Neural cell (in vitro differentiated cells): ENCODE measurements around the gene RAB40C. TPM values are rescaled to one million over a fixed set of nuclear protein-coding genes. Genes with fewer than 3 reads are reported as not detected.

Source experiments
- H2AFZ ChIP-seq: fragments of 200-600, 300-800 bp; sonication (generic), shearing (Covaris generic); 2 replicates; pipeline ENCODE4 v1.6.0; 2014; ENCODE audit warnings: low read depth, mild to moderate bottlenecking, antibody characterized with exemption, low read length, moderate library complexity
- H3F3A ChIP-seq: fragments of 200-600 bp; shearing (Covaris generic); 2 replicates; pipeline ENCODE4 v1.6.1; 2016; ENCODE audit warnings: mild to moderate bottlenecking, moderate library complexity, mixed read lengths, antibody characterized with exemption, low read length; ENCODE audit not compliant: insufficient read depth, poor library complexity, severe bottlenecking
- H3K27ac ChIP-seq: fragments of 200-600, 300-800 bp; sonication (generic), shearing (Covaris generic); 2 replicates; pipeline ENCODE4 v1.5.1; 2014; ENCODE audit warnings: mild to moderate bottlenecking, low read length, moderate library complexity
- H3K27me3 ChIP-seq: fragments of 300-800, 200-600 bp; sonication (generic), shearing (Covaris generic); 2 replicates; pipeline ENCODE4 v1.6.0; 2014; ENCODE audit warnings: mild to moderate bottlenecking, low read depth, low read length, moderate library complexity; ENCODE audit not compliant: insufficient read depth
- H3K36me3 ChIP-seq: fragments of 300-800, 200-600 bp; sonication (generic), shearing (Covaris generic); 2 replicates; pipeline ENCODE4 v1.5.1; 2014; ENCODE audit warnings: mild to moderate bottlenecking, antibody characterized with exemption, low read length, moderate library complexity; ENCODE audit not compliant: insufficient read depth
- H3K4me2 ChIP-seq: fragments of 300-800, 200-600 bp; sonication (generic), shearing (Covaris generic); 2 replicates; pipeline ENCODE4 v1.6.0; 2014; ENCODE audit warnings: mild to moderate bottlenecking, low read length
- H3K4me3 ChIP-seq: fragments of 300-800, 200-600 bp; sonication (generic), shearing (Covaris generic); 2 replicates; pipeline ENCODE4 v1.5.1; 2014; ENCODE audit warnings: mild to moderate bottlenecking, low read length, moderate library complexity
- H3K79me2 ChIP-seq: fragments of 200-600 bp; shearing (Covaris generic); replicated peaks from 2 replicates; pipeline ENCODE4 v1.6.0; 2014; ENCODE audit warnings: mild to moderate bottlenecking, low read length, moderate library complexity; ENCODE audit not compliant: insufficient read depth
- H3K9ac ChIP-seq: fragments of 300-800, 200-600 bp; sonication (generic), shearing (Covaris generic); 2 replicates; pipeline ENCODE4 v1.6.1; 2016; ENCODE audit warnings: mild to moderate bottlenecking, low read length, mixed read lengths
- H3K9me2 ChIP-seq: fragments of 200-600 bp; shearing (Covaris generic); 2 replicates; pipeline ENCODE4 v1.6.1; 2016; ENCODE audit warnings: mild to moderate bottlenecking, low read length, mixed read lengths; ENCODE audit not compliant: insufficient read depth
- H3K9me3 ChIP-seq: fragments of 200-600, 300-800 bp; sonication (generic), shearing (Covaris generic); 2 replicates; pipeline ENCODE4 v1.6.1; 2016; ENCODE audit warnings: mild to moderate bottlenecking, mixed run types, low read length, moderate library complexity, mixed read lengths
- H4K20me1 ChIP-seq: fragments of 200-600 bp; shearing (Covaris generic); 2 replicates; pipeline ENCODE4 v1.6.1; 2016; ENCODE audit warnings: mild to moderate bottlenecking, mixed run types; ENCODE audit not compliant: insufficient read depth
- EP300 ChIP-seq: fragments of 450-650 bp; conservative IDR thresholded peaks from 2 replicates; pipeline ENCODE4 v1.6.1; 2014; ENCODE audit warnings: antibody characterized with exemption, mild to moderate bottlenecking, moderate library complexity; ENCODE audit not compliant: poor library complexity, severe bottlenecking
- EZH2 ChIP-seq: fragments of 200-600, 300-800 bp; shearing (Covaris generic), sonication (generic); IDR thresholded peaks from 2 replicates; pipeline ENCODE4 v1.6.1; 2014; ENCODE audit warnings: antibody characterized with exemption, low read length, borderline replicate concordance, mild to moderate bottlenecking; ENCODE audit not compliant: insufficient read depth, poor library complexity, severe bottlenecking
- MXI1 ChIP-seq: fragments of 450-650 bp; conservative IDR thresholded peaks from 2 replicates; pipeline ENCODE4 v1.6.1; 2014; ENCODE audit warnings: antibody characterized with exemption, mild to moderate bottlenecking; ENCODE audit not compliant: poor library complexity, severe bottlenecking
- POLR2AphosphoS5 ChIP-seq: IDR thresholded peaks from 2 replicates; pipeline ENCODE4 v1.6.1; 2012
- RAD21 ChIP-seq: fragments of 450-650 bp; conservative IDR thresholded peaks from 2 replicates; pipeline ENCODE4 v1.6.1; 2014; ENCODE audit warnings: antibody characterized with exemption, mild to moderate bottlenecking, moderate library complexity
- SMC3 ChIP-seq: fragments of 450-650 bp; conservative IDR thresholded peaks from 2 replicates; pipeline ENCODE4 v1.6.1; 2014; ENCODE audit warnings: antibody characterized with exemption, mild to moderate bottlenecking, moderate library complexity; ENCODE audit not compliant: poor library complexity
- TAF1 ChIP-seq: IDR thresholded peaks from 2 replicates; pipeline ENCODE4 v1.6.1; 2012; ENCODE audit warnings: low read depth
- polyA plus RNA-seq: library from polyadenylated mRNA; depleted of rRNA; stranded (reverse); fragments of >200 nt; gene quantifications from 2 replicates; pipeline ENCODE4 v1.2.3, GENCODE V29; 2014
- TF ChIP-seq, protein P1 (sequence below): fragments of 450-650 bp; IDR thresholded peaks from 2 replicates; pipeline ENCODE4 v1.5.1; 2014; ENCODE audit warnings: antibody characterized with exemption, mild to moderate bottlenecking, moderate library complexity; ENCODE audit not compliant: poor library complexity, severe bottlenecking
- TF ChIP-seq, protein P2 (sequence below): IDR thresholded peaks from 2 replicates; pipeline ENCODE4 v1.6.1; 2012; ENCODE audit warnings: borderline replicate concordance

Gene RAB40C
- polyA plus RNA-seq, 1 donor from 2014 or later = 40.7 TPM

DNA sequence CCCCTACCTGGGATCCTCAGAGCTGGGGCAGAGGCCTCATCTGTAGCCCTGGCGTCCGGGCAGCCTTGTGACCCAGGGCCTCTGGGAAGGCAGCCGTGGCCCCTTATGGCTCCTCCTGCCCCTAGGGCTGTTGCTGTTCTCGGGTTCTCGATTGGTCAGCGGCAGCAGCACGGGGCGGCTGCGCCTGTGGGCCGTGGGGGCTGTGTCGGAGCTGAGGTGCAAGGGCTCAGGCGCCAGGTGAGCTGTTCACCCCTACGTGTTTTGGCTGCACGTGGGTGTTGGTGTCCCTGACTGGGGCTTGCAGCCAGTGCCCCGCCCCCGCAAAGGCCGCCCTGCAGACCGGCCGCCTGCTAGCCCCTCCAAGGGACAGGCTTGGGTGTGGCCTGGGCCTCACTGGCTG, 72.2 kb downstream of the RAB40C start:
- H3K36me3 ChIP-seq = no peaks in the 10 kb centered on the region

DNA sequence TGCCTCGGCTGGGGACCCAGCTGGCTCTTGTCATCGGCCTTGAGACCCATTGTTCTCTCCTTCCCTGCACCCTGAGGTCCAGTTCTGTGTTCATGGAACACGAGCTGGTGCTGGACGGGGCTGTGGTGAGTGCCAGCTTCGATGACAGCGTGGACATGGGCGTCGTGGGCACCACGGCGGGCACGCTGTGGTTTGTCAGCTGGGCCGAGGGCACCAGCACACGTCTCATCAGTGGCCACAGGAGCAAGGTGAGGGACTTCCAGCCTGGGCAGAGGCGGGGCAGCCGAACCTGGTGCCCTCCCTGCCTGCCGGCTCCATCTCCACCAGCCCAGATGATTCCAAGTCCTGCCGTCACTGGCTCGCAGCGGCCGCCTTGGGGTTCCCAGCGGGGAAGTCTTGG, 72.7 kb downstream of the RAB40C start:
- no peak overlapping the region for H3K9ac ChIP-seq
- no peaks in the 10 kb centered on the region for H3K9me3 ChIP-seq
- H3K4me3 ChIP-seq = no peak overlapping the region
- no peak for TF ChIP-seq POLR2AphosphoS5
- TF ChIP-seq, protein P1, sequence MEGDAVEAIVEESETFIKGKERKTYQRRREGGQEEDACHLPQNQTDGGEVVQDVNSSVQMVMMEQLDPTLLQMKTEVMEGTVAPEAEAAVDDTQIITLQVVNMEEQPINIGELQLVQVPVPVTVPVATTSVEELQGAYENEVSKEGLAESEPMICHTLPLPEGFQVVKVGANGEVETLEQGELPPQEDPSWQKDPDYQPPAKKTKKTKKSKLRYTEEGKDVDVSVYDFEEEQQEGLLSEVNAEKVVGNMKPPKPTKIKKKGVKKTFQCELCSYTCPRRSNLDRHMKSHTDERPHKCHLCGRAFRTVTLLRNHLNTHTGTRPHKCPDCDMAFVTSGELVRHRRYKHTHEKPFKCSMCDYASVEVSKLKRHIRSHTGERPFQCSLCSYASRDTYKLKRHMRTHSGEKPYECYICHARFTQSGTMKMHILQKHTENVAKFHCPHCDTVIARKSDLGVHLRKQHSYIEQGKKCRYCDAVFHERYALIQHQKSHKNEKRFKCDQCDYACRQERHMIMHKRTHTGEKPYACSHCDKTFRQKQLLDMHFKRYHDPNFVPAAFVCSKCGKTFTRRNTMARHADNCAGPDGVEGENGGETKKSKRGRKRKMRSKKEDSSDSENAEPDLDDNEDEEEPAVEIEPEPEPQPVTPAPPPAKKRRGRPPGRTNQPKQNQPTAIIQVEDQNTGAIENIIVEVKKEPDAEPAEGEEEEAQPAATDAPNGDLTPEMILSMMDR = no peak
- no peak for TF ChIP-seq MXI1
- no peak for TF ChIP-seq RAD21
- TF ChIP-seq SMC3 = no peak
- no peak for TF ChIP-seq EZH2
- TF ChIP-seq TAF1 = no peak
- no peaks in the 10 kb centered on the region for H4K20me1 ChIP-seq
- no peaks in the 10 kb centered on the region for H3K36me3 ChIP-seq
- no peak overlapping the region for H3K27ac ChIP-seq
- no peak overlapping the region for H3K4me2 ChIP-seq
- no peaks in the 10 kb centered on the region for H3K27me3 ChIP-seq
- no peak overlapping the region for H2AFZ ChIP-seq
- no peaks in the 10 kb centered on the region for H3F3A ChIP-seq
- H3K79me2 ChIP-seq = no peaks in the 10 kb centered on the region
- no peaks in the 10 kb centered on the region for H3K9me2 ChIP-seq

More for the DNA sequence above, 72.2 kb downstream of the RAB40C start:
- no peak overlapping the region for H3K4me3 ChIP-seq
- H2AFZ ChIP-seq = no peak overlapping the region
- TF ChIP-seq MXI1 (no peak), TAF1 (no peak), SMC3 (no peak), EZH2 (no peak)
- H3K79me2 ChIP-seq = no peaks in the 10 kb centered on the region
- no peaks in the 10 kb centered on the region for H3K27me3 ChIP-seq
- no peaks in the 10 kb centered on the region for H3F3A ChIP-seq
- H3K4me2 ChIP-seq = no peak overlapping the region
- no peak overlapping the region for H3K9ac ChIP-seq
- no peaks in the 10 kb centered on the region for H3K9me3 ChIP-seq
- H3K9me2 ChIP-seq = no peaks in the 10 kb centered on the region
- H3K27ac ChIP-seq = no peak overlapping the region
- H4K20me1 ChIP-seq = no peaks in the 10 kb centered on the region

DNA sequence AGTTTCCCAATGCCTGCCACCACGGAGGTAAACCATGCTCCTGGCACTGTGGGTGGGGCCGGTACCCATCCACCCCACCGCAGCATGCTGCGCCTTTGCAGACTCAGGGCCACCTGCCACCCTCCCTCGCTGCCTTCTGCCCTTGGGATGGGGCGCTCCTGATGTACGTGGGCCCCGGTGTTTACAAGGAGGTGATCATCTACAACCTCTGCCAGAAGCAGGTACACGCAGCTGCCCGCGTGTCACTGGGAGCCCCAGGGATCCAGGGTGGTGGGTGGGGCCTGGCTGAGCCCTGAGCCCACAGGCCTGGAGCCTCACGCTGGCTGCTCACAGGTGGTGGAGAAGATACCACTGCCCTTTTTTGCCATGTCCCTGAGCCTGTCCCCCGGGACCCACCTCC, 76.7 kb downstream of the RAB40C start:
- Histone ChIP-seq H3K27me3 (no peaks in the 10 kb centered on the region), H3K4me3 (no peak overlapping the region), H3K9me2 (no peaks in the 10 kb centered on the region), H3K4me2 (no peak overlapping the region), H2AFZ (no peak overlapping the region), H3F3A (no peaks in the 10 kb centered on the region), H3K27ac (no peak overlapping the region), H4K20me1 (no peaks in the 10 kb centered on the region), H3K79me2 (peaks cover 9% of the 10 kb centered on the region), H3K9ac (no peak overlapping the region), H3K9me3 (no peaks in the 10 kb centered on the region), H3K36me3 (no peaks in the 10 kb centered on the region)
- TF ChIP-seq, protein P1 = no peak
- no peak for TF ChIP-seq TAF1
- TF ChIP-seq EP300 = no peak
- no peak for TF ChIP-seq MXI1
- TF ChIP-seq, protein P2, sequence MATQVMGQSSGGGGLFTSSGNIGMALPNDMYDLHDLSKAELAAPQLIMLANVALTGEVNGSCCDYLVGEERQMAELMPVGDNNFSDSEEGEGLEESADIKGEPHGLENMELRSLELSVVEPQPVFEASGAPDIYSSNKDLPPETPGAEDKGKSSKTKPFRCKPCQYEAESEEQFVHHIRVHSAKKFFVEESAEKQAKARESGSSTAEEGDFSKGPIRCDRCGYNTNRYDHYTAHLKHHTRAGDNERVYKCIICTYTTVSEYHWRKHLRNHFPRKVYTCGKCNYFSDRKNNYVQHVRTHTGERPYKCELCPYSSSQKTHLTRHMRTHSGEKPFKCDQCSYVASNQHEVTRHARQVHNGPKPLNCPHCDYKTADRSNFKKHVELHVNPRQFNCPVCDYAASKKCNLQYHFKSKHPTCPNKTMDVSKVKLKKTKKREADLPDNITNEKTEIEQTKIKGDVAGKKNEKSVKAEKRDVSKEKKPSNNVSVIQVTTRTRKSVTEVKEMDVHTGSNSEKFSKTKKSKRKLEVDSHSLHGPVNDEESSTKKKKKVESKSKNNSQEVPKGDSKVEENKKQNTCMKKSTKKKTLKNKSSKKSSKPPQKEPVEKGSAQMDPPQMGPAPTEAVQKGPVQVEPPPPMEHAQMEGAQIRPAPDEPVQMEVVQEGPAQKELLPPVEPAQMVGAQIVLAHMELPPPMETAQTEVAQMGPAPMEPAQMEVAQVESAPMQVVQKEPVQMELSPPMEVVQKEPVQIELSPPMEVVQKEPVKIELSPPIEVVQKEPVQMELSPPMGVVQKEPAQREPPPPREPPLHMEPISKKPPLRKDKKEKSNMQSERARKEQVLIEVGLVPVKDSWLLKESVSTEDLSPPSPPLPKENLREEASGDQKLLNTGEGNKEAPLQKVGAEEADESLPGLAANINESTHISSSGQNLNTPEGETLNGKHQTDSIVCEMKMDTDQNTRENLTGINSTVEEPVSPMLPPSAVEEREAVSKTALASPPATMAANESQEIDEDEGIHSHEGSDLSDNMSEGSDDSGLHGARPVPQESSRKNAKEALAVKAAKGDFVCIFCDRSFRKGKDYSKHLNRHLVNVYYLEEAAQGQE = no peak
- no peak for TF ChIP-seq SMC3
- TF ChIP-seq EZH2 = no peak
- no peak for TF ChIP-seq RAD21
